H1 (cell line): ENCODE data around the gene BCAS4. TPM values are rescaled to one million over a fixed set of nuclear protein-coding genes. Genes with fewer than 3 reads are reported as not detected.

Experiments used
- CTCF ChIA-PET: fragments of 300-600 bp; sonication (Branson Sonifier 250); formaldehyde crosslinking; loops from one replicate; lab custom pipeline; 2021; ENCODE audit not compliant: partially characterized antibody; lab: Charles Lee
- POLR2A ChIA-PET: fragments of 300-600 bp; sonication (Branson Sonifier 250); formaldehyde crosslinking; loops from one replicate; lab custom pipeline; 2021; ENCODE audit warnings: inconsistent platforms; ENCODE audit not compliant: partially characterized antibody; lab: Charles Lee
- DNase-seq, 2 experiments: peaks; one replicate each; pipeline versions ENCODE4 v3.0.0 to v3.0.0-alpha.2; 2010 to 2022; ENCODE audit warnings: low spot score in 2 of 2, low read depth in 1 of 2, mixed read lengths in 1 of 2
- FAIRE-seq: peaks from 2 replicates; lab custom pipeline; 2011; peaks lifted over from hg19 to GRCh38; lab: Jason Lieb, UNC
- H2AFZ ChIP-seq: 2 replicates; pipeline ENCODE4 v1.8.1; 2012; ENCODE audit warnings: low read length, inconsistent platforms
- H2AK5ac ChIP-seq: 2 replicates; pipeline ENCODE4 v1.6.1; 2013; ENCODE audit warnings: low read depth, low read length
- H2BK120ac ChIP-seq: replicated peaks from 2 replicates; pipeline ENCODE3; 2013; ENCODE audit warnings: low read depth, low read length, inconsistent platforms
- H2BK12ac ChIP-seq: 2 replicates; pipeline ENCODE4 v1.6.1; 2013; ENCODE audit warnings: low read depth, low read length
- H2BK15ac ChIP-seq: 2 replicates; pipeline ENCODE4 v1.6.1; 2013; ENCODE audit warnings: low read length
- H2BK20ac ChIP-seq: 2 replicates; pipeline ENCODE4 v1.6.1; 2013; ENCODE audit warnings: low read length
- H2BK5ac ChIP-seq: 2 replicates; pipeline ENCODE4 v1.6.1; 2013; ENCODE audit warnings: low read depth, low read length
- H3K14ac ChIP-seq: 2 replicates; pipeline ENCODE4 v1.6.1; 2013; ENCODE audit warnings: inconsistent platforms; ENCODE audit not compliant: insufficient read length
- H3K18ac ChIP-seq: 2 replicates; pipeline ENCODE4 v1.6.1; 2013; ENCODE audit warnings: low read length; ENCODE audit errors: extremely low read depth
- H3K23ac ChIP-seq: 2 replicates; pipeline ENCODE4 v1.6.1; 2013; ENCODE audit warnings: inconsistent platforms; ENCODE audit not compliant: insufficient read length
- H3K23me2 ChIP-seq: 2 replicates; pipeline ENCODE4 v1.6.1; 2013; ENCODE audit warnings: low read depth, low read length
- H3K27ac ChIP-seq: 2 replicates; pipeline ENCODE4 v1.6.1; 2011; ENCODE audit warnings: low read depth, low read length, inconsistent platforms
- H3K27me3 ChIP-seq, 4 experiments: replicated peaks in 1 of 4; 1 replicate in 1 of 4; 2 replicates in 3 of 4; pipeline versions ENCODE4 v1.6.1 to v1.8.1; 2011 to 2013; ENCODE audit warnings: low read length in 3 of 4, mild to moderate bottlenecking in 3 of 4, inconsistent platforms in 2 of 4, mixed read lengths in 2 of 4, moderate library complexity in 1 of 4; ENCODE audit not compliant: control insufficient read depth in 3 of 4, insufficient read depth in 3 of 4; ENCODE audit errors: extremely low read depth in 1 of 4
- H3K36me3 ChIP-seq, 4 experiments: 2 replicates each; pipeline versions ENCODE4 v1.6.1 to v1.8.1; 2011 to 2013; ENCODE audit warnings: mild to moderate bottlenecking in 4 of 4, low read length in 3 of 4, moderate library complexity in 2 of 4, control low read depth in 1 of 4, inconsistent platforms in 1 of 4; ENCODE audit not compliant: insufficient read depth in 4 of 4, control insufficient read depth in 2 of 4
- H3K4ac ChIP-seq: replicated peaks from 2 replicates; pipeline ENCODE3; 2013; ENCODE audit warnings: low read length, low read depth, mixed read lengths, inconsistent platforms; ENCODE audit not compliant: insufficient read length
- H3K4me1 ChIP-seq, 4 experiments: replicated peaks in 1 of 4; 1 replicate in 1 of 4; 2 replicates in 3 of 4; pipeline versions ENCODE4 v1.6.1 to v1.8.1; 2011 to 2013; ENCODE audit warnings: low read length in 3 of 4, inconsistent platforms in 2 of 4, mixed read lengths in 1 of 4; ENCODE audit not compliant: insufficient read depth in 4 of 4, control insufficient read depth in 3 of 4
- H3K4me2 ChIP-seq, 2 experiments: 2 replicates each; pipeline versions ENCODE4 v1.6.1 to v1.8.1; 2011 to 2013; ENCODE audit warnings: low read depth in 2 of 2, low read length in 2 of 2, control low read depth in 1 of 2, inconsistent platforms in 1 of 2, mild to moderate bottlenecking in 1 of 2; ENCODE audit not compliant: insufficient read depth in 1 of 2
- H3K4me3 ChIP-seq, 4 experiments: fragments of 200-600, 300-600 bp in 1 of 4; sonication (generic), shearing (Covaris generic), sonication (Bioruptor Twin) in 1 of 4; 2 replicates each; pipeline versions ENCODE4 v1.5.1 to v1.8.1; 2011 to 2016; ENCODE audit warnings: low read length in 4 of 4, low read depth in 3 of 4, control low read depth in 2 of 4, inconsistent platforms in 2 of 4, mild to moderate bottlenecking in 2 of 4, mixed read lengths in 1 of 4, moderate library complexity in 1 of 4; ENCODE audit not compliant: insufficient read depth in 2 of 4; ENCODE audit errors: extremely low read depth in 1 of 4
- H3K56ac ChIP-seq: replicated peaks from 2 replicates; pipeline ENCODE3; 2013; ENCODE audit warnings: low read depth, mild to moderate bottlenecking, mixed read lengths, low read length, inconsistent platforms; ENCODE audit not compliant: insufficient read length
- H3K79me1 ChIP-seq: 2 replicates; pipeline ENCODE4 v1.6.1; 2013; ENCODE audit warnings: low read depth, low read length, control low read depth
- H3K79me2 ChIP-seq, 2 experiments: 2 replicates each; pipeline versions ENCODE4 v1.6.1 to v1.8.1; 2012 to 2013; ENCODE audit warnings: low read length in 2 of 2, mild to moderate bottlenecking in 2 of 2, inconsistent platforms in 1 of 2; ENCODE audit not compliant: insufficient read depth in 2 of 2, control insufficient read depth in 1 of 2
- H3K9ac ChIP-seq, 4 experiments: replicated peaks in 1 of 4; 1 replicate in 1 of 4; 2 replicates in 3 of 4; pipeline versions ENCODE4 v1.6.1 to v1.8.1; 2011 to 2013; ENCODE audit warnings: low read depth in 3 of 4, low read length in 3 of 4, control low read depth in 2 of 4, mild to moderate bottlenecking in 2 of 4, moderate library complexity in 2 of 4, inconsistent platforms in 1 of 4; ENCODE audit errors: extremely low read depth in 1 of 4
- H3K9me3 ChIP-seq, 2 experiments: 2 replicates each; pipeline versions ENCODE4 v1.6.1 to v1.8.1; 2012 to 2013; ENCODE audit warnings: mild to moderate bottlenecking in 2 of 2, moderate library complexity in 2 of 2, control low read depth in 1 of 2, inconsistent platforms in 1 of 2, low read depth in 1 of 2, low read length in 1 of 2, mixed read lengths in 1 of 2; ENCODE audit not compliant: insufficient read depth in 2 of 2
- H4K20me1 ChIP-seq, 2 experiments: replicated peaks in 1 of 2; 2 replicates each; pipeline versions ENCODE3 to v1.8.1; 2011 to 2013; ENCODE audit warnings: inconsistent platforms in 2 of 2, low read length in 2 of 2, mild to moderate bottlenecking in 1 of 2; ENCODE audit not compliant: insufficient read depth in 2 of 2, control insufficient read depth in 1 of 2
- H4K5ac ChIP-seq: 2 replicates; pipeline ENCODE4 v1.6.1; 2013; ENCODE audit warnings: low read length, low read depth, mixed read lengths, inconsistent platforms; ENCODE audit not compliant: insufficient read length
- H4K8ac ChIP-seq: 2 replicates; pipeline ENCODE4 v1.8.0; 2013; ENCODE audit warnings: mild to moderate bottlenecking, moderate library complexity, low read length, inconsistent platforms; ENCODE audit not compliant: insufficient read depth; ENCODE audit errors: extremely low read depth
- H4K91ac ChIP-seq: replicated peaks from 2 replicates; pipeline ENCODE3; 2013; ENCODE audit warnings: low read length, mixed read lengths, inconsistent platforms; ENCODE audit not compliant: insufficient read length
- CEBPB ChIP-seq: IDR thresholded peaks from 2 replicates; pipeline ENCODE4 v1.6.1; 2012; ENCODE audit warnings: low read depth, low read length
- SIN3A ChIP-seq, 2 experiments: IDR thresholded peaks in 1 of 2; conservative IDR thresholded peaks in 1 of 2; 2 replicates each; pipeline ENCODE4 v1.6.1; 2011 to 2012; ENCODE audit warnings: low read length in 2 of 2, improper control_type of control experiment in 1 of 2, low read depth in 1 of 2, mild to moderate bottlenecking in 1 of 2
- TEAD4 ChIP-seq: IDR thresholded peaks from 2 replicates; pipeline ENCODE4 v1.6.1; 2012; ENCODE audit warnings: low read depth, low read length, inconsistent platforms, mixed read lengths
- ZNF274 ChIP-seq: IDR thresholded peaks from 2 replicates; pipeline ENCODE4 v1.7.0; 2012; ENCODE audit warnings: low read length, borderline replicate concordance; ENCODE audit errors: extremely low read depth
- WGBS, 2 experiments: shearing (Covaris generic) in 1 of 2; methylation state at CpG; one replicate each; pipeline versions ENCODE4 v1.1.6 to v1.1.7; 2013 to 2015; ENCODE audit warnings: low lambda C conversion rate in 2 of 2, mixed read lengths in 2 of 2, inconsistent platforms in 1 of 2, low coverage in 1 of 2, missing lambda C conversion rate in 1 of 2; ENCODE audit not compliant: insufficient replicate concordance in 2 of 2, insufficient coverage in 1 of 2, insufficient read length in 1 of 2; ENCODE audit errors: extremely low coverage in 1 of 2, missing lambda C conversion rate in 1 of 2; 5-methylcytosine and 5-hydroxymethylcytosine counted together
- polyA plus RNA-seq, 7 experiments: library from polyadenylated mRNA; depleted of rRNA in 3 of 7; stranded (reverse) in 5 of 7; unstranded in 2 of 7; fragments of >200 nt in 5 of 7; fragments of 200-250 nt in 2 of 7; gene quantifications; 1 replicate in 5 of 7; 2 replicates in 1 of 7; 4 replicates in 1 of 7; pipeline versions ENCODE4 v1.2.1 to v1.2.3, GENCODE V29; 2011 to 2013; ENCODE audit warnings: missing spikeins in 2 of 7, mixed read lengths in 2 of 7
- total RNA-seq: library from RNA; stranded (reverse); fragmentation: NEBNext Ultra II Directional; extraction: Animal tissue kit (Norgen Biotek cat#: 25700); gene quantifications from 2 replicates; pipeline ENCODE4 v1.2.1, GENCODE V29; 2021
- TF ChIP-seq, protein P1 (sequence below), 3 experiments: IDR thresholded peaks; 1 replicate in 2 of 3; 2 replicates in 1 of 3; pipeline versions ENCODE4 v1.5.1 to v1.6.1; 2011; ENCODE audit warnings: low read length in 3 of 3, mild to moderate bottlenecking in 3 of 3, inconsistent platforms in 2 of 3, low read depth in 1 of 3, moderate library complexity in 1 of 3; ENCODE audit not compliant: insufficient read depth in 1 of 3; ENCODE audit errors: control extremely low read depth in 1 of 3

The BCAS4 gene
- total and polyA plus RNA-seq, 2 of the 8 experiments (the other 6 are each of a cell fraction or from before 2014, with no cell fraction given): 21.2 to 23.6 TPM

DNA sequence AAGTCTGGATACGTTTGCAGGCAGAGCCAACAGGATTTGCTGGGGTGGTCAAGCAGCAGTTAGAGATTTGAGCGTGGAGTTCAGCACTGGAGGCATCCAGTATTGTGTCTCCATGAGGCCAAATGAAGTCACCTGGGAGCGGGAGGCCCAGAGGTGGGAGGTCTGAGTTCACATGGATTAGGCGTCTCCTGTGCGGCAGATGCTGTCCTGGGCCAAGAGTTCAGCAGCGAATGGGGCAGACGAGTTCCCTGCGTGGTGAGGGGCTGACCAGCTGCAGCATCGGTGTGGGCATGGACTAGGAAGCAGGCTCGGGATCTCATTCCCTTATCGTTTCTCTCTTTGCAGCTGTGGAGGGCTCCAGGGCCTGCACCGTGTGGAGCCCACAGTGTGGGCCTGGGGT lies 66.2 kb downstream of the BCAS4 start:
- no peak overlapping the region for H4K5ac ChIP-seq
- no peak overlapping the region for H3K18ac ChIP-seq
- H2BK20ac ChIP-seq: 0 out of 2 replicates have a peak overlapping the region, but pooled peaks have one; percentile 72
- WGBS, 2 experiments: 93% methylated on average over 12 of the region's 12 CpGs; no CpG with 5 or more reads in 1 of the 2 experiments
- no peaks in the 10 kb centered on the region for H3K36me3 ChIP-seq
- H4K8ac ChIP-seq: no peak overlapping the region
- CTCF ChIA-PET: interaction anchor here (0.7 to 1.4 kb wide), 3 partner anchors 11 to 67 kb away, joined by 3 to 4 read pairs (median 4); partner anchors contain the start of gene BCAS4
- H4K20me1 ChIP-seq: no peaks in the 10 kb centered on the region
- no peak for FAIRE-seq
- H3K14ac ChIP-seq: no peak overlapping the region
- H2BK5ac ChIP-seq: no peak overlapping the region
- H3K79me1 ChIP-seq: no peaks in the 10 kb centered on the region; the same call in 1 of the 2 replicates
- peak overlapping the region; percentile 84 for H2BK12ac ChIP-seq
- no peaks in the 10 kb centered on the region for H3K9me3 ChIP-seq
- H3K4me1 ChIP-seq: peaks cover 3 to 20% (median 10%) of the 10 kb centered on the region in 4 experiments; a peak in 6 of 7 replicates
- no peak overlapping the region for H3K4me2 ChIP-seq
- H3K56ac ChIP-seq: no peak overlapping the region
- DNase-seq: no peak
- H3K79me2 ChIP-seq: no peaks in the 10 kb centered on the region
- POLR2A ChIA-PET: interaction anchor here (1.1 kb wide), 1 partner anchor 9 kb away, joined by 6 read pairs; no protein-coding TSS in a partner anchor
- H3K23me2 ChIP-seq: no peaks in the 10 kb centered on the region
- H2AK5ac ChIP-seq: 0 out of 2 replicates have a peak overlapping the region, but pooled peaks have one; percentile 82
- H3K27ac ChIP-seq: no peak overlapping the region; the same call in 1 of the 2 replicates
- H3K23ac ChIP-seq: no peak overlapping the region
- H3K9ac ChIP-seq: no peak overlapping the region; a peak in 1 of 7 replicates
- no peaks in the 10 kb centered on the region; a peak in 1 of 7 replicates for H3K27me3 ChIP-seq
- TF ChIP-seq CEBPB: no peak
- TF ChIP-seq ZNF274: no peak
- TF ChIP-seq SIN3A (conservative IDR thresholded peaks at IDR 0.05 in 1 of 2, IDR thresholded peaks at IDR 0.05 in 1 of 2; ENCODE audit: low read depth in 1 of 2, low read length in 2 of 2): no peak
- no peak for TF ChIP-seq TEAD4
- TF ChIP-seq, protein P1, sequence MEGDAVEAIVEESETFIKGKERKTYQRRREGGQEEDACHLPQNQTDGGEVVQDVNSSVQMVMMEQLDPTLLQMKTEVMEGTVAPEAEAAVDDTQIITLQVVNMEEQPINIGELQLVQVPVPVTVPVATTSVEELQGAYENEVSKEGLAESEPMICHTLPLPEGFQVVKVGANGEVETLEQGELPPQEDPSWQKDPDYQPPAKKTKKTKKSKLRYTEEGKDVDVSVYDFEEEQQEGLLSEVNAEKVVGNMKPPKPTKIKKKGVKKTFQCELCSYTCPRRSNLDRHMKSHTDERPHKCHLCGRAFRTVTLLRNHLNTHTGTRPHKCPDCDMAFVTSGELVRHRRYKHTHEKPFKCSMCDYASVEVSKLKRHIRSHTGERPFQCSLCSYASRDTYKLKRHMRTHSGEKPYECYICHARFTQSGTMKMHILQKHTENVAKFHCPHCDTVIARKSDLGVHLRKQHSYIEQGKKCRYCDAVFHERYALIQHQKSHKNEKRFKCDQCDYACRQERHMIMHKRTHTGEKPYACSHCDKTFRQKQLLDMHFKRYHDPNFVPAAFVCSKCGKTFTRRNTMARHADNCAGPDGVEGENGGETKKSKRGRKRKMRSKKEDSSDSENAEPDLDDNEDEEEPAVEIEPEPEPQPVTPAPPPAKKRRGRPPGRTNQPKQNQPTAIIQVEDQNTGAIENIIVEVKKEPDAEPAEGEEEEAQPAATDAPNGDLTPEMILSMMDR (IDR thresholded peaks at IDR 0.05; ENCODE audit: control extremely low read depth in 1 of 3, insufficient read depth in 1 of 3, low read depth in 1 of 3, low read length in 3 of 3): no peak
- H3K4ac ChIP-seq: no peak overlapping the region
- H4K91ac ChIP-seq: peak overlapping the region; percentile 30
- peak overlapping the region; percentile 72; the same call in 1 of the 2 replicates for H2BK15ac ChIP-seq
- H2BK120ac ChIP-seq: no peak overlapping the region
- no peak overlapping the region for H2AFZ ChIP-seq
- H3K4me3 ChIP-seq: no peak overlapping the region
